HG03045 (cell line): ENCODE data around the gene TRIP6.
"Not testable (repeated sequence)": the region's sequence is repeated elsewhere in the genome, so short reads cannot be mapped to it uniquely, and the experiment has no call there.

Experiments
- ATAC-seq: cut with Tn5 transposase; IDR thresholded peaks from one replicate; pipeline ENCODE4 v1.9.1; 2021; ENCODE audit warnings: mild to moderate bottlenecking, moderate library complexity; ENCODE audit not compliant: unreplicated experiment

Gene TRIP6

DNA sequence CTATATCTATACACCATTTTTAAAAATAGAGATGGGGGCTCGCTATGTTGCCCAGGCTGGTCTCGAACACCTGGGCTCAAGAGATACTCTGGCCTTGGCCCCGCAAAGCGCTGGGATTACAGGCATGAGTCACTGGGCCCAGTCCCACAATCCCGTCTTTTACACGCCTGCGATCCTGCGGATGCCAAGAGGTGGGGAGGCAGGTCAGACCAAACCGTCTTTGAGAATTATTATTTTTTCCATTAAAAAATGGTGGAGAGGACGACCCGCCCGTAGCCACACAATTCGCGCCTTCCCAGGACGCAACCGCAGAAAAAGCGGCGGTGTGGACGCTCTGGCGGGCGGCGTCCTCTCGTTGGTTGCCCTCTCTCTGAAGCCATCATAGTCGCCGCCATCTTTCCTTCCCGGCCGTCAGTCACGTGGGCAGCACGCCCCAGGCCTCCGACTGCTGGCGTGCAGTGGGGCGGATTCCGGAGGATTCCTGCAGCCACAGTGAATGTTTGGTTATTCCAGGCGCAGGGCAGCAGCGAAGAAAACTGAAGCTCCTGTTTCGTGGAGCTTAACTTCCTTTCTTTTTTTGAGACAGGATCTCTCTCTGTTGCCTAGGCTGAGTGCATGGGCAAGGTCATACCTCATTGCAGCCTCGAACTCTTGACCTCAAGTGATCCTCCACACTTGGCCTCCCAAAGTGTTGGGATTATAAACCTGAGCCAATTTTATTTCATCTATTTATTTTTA is 29.9 kb upstream of the TRIP6 start:
- ATAC-seq: peak; percentile 80

GRCh38 chr7:100839361-100839760 is 27.8 kb upstream of the TRIP6 start:
- no peak for ATAC-seq

DNA sequence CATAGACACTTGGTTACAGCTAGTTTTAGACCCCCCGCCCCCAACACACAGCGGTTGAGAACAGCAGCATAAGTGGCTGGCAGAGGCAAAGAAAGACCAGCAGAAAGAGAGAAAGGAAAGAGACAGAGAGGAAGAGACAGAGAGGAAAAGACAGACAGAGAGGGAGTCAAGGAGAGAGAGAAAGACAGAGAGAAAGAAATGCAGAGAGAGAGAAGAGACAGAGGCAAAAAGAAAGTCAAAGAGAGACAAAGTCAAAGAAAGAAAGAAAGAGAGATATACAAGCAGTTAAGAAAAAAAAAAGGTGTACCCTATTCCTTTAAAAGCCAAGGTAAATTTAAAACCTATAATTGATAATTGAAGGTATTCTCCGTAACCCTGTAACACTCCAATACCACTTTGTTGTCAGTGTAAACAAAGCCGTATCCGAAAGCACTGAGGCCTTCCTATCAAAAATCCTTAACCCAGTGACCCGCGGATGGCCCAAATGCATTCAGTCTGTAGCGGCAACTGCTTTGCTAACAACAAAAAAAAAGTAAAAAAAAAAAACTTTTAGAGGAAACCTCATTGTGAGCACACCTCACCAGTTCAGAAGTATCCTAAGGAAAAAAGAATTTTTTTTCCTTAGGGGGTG is 26.6 kb upstream of the TRIP6 start:
- no peak for ATAC-seq

GRCh38 chr7:100847360-100847759 is 19.8 kb upstream of the TRIP6 start:
- ATAC-seq: no peak

GRCh38 chr7:100852048-100852872 is 14.9 kb upstream of the TRIP6 start, which contains the start of gene SLC12A9:
SLC12A9 (plus strand) TSS chr7:100852713; CDS start chr7:100854198, 1,485 bp downstream.
- ATAC-seq: peak; percentile 90

GRCh38 chr7:100854146-100854895 is 12.9 kb upstream of the TRIP6 start:
- ATAC-seq: no peak

DNA sequence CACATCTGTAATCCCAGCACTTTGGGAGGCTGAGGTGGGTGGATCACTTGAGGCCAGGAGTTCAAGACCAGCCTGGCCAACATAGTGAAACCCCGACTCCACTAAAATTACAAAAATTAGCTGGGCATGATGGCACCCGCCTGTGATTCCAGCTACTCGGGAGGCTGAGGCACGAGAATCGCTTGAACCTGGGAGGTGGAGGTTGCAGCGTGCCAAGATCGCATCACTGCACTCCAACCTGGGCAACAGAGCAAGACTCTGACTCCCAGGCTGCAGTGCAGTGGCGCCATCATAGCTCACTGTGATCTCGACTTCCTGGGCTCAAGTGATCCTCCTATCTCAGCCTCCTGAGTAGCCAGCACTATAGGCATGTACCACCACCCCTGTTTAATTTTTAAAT is 12.3 kb upstream of the TRIP6 start:
- not testable (repeated sequence) for ATAC-seq

GRCh38 chr7:100855515-100855914 is 11.7 kb upstream of the TRIP6 start:
- ATAC-seq: no peak

DNA sequence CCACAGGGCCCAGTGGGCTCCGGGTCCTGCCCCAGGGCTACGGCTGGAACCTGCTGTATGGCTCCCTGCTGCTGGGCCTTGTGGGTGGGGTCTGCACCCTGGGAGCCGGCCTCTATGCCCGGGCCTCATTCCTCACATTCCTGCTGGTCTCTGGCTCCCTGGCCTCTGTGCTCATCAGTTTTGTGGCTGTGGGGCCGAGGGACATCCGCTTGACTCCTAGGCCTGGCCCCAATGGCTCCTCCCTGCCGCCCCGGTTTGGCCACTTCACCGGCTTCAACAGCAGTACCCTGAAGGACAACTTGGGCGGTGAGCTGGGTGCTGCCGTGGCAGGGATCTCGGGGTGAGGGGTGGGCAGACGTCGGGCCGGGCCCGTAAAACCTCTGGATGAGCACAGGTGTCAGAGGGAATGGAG is 10.3 kb upstream of the TRIP6 start:
- no peak for ATAC-seq

- no peak for ATAC-seq
Measured at GRCh38 chr7:100859856-100860255, 7.3 kb upstream of the TRIP6 start.

DNA sequence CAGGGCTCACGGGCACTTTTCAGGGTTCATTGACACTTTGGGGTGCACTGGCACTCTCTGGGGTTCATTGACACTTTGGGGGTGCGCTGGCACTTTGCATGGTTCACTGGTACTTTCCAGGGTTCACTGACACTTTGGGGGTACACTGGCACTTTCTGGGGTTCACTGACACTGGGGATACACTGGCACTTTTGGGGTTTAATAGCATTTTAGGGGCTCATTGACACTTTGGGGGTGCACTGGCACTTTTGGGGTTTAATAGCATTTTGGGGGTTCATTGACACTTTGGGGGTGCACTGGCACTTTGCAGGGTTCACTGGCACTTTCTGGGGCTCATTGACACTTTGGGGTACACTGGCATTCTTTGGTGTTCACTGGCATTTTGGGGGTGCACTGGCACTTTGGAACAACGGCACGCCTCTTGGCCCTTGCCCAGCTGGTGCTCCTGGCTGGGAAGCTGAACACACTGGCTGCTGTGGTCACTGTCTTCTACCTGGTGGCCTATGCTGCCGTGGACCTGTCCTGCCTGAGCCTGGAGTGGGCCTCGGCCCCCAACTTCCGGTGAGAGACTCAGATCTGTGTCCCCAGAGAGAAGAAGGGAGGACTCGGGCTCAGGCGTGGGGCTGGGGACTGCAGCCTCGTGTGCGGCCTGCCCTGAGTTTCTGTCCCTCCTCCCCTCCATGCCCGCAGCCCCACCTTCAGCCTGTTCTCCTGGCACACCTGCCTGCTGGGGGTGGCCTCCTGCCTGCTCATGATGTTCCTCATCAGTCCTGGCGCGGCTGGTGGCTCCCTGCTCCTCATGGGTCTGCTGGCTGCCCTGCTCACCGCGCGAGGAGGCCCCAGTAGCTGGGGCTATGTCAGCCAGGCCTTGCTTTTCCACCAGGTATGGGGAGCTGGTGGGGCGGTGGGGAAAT is 6.2 kb upstream of the TRIP6 start:
- no peak for ATAC-seq

- ATAC-seq: no peak
Measured at GRCh38 chr7:100861616-100861985, 5.6 kb upstream of the TRIP6 start.

DNA sequence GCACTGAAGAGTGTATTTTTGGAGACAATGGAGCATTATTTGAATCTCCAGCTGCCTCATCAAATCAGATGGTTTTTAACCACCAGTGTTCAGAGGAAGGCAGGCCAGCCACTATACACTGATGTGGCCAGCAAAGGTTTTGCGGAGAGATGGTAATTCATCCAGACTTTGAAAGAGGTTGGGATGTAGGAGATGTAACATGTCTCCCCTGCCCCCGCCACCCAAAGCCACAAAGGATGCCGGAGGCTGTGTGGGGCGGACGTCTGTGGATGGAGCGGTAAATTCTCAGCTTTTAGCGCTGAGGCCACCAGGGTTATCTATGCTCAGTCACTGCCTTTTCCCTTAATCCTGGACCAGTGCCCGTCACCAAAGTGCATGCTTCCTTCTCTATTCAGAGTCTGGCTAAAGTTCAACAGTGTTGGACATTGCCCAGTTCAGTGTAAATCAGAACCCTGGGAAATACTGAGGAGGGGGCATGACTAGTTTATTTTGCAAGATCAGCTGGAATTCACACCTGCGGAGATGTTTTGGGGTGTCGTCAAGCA is 3.7 kb upstream of the TRIP6 start:
- no peak for ATAC-seq

DNA sequence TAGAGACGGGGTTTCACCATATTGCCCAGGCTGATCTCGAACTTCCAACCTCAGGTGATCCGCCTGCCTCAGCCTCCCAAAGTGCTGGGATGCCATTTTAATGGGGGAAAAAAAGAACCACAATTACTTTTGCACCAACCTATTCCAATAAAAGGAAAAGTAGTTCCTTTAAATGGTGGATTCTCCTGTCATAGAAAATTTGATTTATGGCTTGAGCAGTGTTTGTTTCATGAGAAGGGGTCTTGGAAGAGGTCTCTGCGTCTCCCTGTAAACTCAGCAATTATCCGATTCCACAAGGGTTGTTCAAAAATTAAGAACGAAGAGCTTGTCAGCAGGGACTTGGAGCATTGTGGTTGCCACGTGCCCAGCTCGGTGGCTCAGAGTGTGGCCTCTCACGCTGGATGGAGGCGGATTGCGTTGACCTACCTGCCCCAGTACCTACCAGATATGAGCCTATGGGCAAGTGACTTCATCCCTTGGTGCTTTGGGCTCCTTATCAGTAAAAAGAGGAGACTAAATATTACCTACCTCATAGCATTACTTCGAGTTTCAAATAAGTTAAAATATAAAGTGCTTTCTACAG is 2.8 kb upstream of the TRIP6 start:
- ATAC-seq: no peak

DNA sequence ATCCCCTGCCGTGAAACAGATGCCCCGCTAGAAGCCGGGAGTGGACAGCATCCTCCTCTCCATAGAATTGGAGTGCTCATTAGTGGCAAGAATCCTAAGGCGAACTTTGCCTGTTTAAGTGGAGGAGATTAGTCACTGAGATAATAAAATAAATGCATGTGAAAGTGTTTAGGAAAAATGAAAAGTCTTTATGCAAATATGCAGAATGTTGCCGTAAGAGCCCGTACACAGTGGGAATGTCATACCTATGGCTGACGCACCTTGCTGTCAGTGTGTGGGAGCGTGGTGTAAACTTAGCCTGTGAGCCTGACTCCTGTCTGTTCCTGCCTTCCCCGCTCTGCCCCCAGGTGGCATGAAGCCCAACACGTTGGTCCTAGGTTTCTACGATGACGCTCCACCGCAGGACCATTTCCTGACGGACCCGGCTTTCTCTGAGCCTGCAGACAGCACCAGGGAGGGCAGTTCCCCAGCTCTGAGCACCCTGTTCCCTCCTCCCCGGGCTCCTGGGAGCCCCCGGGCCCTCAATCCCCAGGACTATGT is 1.7 kb upstream of the TRIP6 start:
- ATAC-seq: no peak

GRCh38 chr7:100865938-100866728 is 1.1 kb upstream of the TRIP6 start:
- no peak for ATAC-seq

- ATAC-seq: no peak
Measured at GRCh38 chr7:100866729-100867039, 503 bp upstream of the TRIP6 start.

GRCh38 chr7:100867776-100868485 is 744 bp downstream of the TRIP6 start:
- ATAC-seq: peak; percentile 18
